Superior temporal gyrus (tissue), 1 donor: Measurements from ENCODE around the gene RPL10A.

Experiments
- DNase-seq: peaks from one replicate; pipeline ENCODE4 v3.0.0-alpha.2; 2016; ENCODE audit errors: extremely low spot score

RPL10A gene

GRCh38 chr6:35448191-35448590 lies 20.0 kb upstream of the RPL10A start:
- DNase-seq: peak; percentile 11

GRCh38 chr6:35449287-35449881 lies 18.8 kb upstream of the RPL10A start:
- peak; percentile 96 for DNase-seq

GRCh38 chr6:35451354-35452182 lies 16.6 kb upstream of the RPL10A start:
- DNase-seq: peak; percentile 28

GRCh38 chr6:35452183-35453090 lies 15.8 kb upstream of the RPL10A start, which contains the start of gene FANCE:
FANCE (plus strand) TSS chr6:35452338; CDS start chr6:35452546, 208 bp downstream.
- peak; percentile 88 for DNase-seq

DNA sequence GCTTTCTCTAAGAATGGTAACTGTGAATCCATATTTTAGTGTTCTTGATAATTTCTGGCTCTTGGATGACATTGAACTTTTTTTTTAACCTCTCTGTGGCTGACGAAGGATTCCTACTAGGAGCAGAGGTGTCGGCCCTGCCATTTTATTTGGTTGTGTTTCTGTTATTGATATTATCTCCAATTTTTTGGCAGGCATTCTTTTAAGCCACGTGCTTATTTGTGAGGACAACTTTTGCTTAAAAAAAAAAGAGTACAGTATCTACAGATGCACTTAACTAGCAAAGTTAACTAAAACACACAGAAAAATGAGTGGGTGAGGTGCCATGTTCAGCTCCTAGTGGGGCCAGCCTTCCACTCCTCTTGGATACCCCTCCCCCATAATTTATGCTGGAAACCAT lies 15.0 kb upstream of the RPL10A start:
- DNase-seq: no peak

GRCh38 chr6:35454391-35455110 lies 13.7 kb upstream of the RPL10A start:
- no peak for DNase-seq

DNA sequence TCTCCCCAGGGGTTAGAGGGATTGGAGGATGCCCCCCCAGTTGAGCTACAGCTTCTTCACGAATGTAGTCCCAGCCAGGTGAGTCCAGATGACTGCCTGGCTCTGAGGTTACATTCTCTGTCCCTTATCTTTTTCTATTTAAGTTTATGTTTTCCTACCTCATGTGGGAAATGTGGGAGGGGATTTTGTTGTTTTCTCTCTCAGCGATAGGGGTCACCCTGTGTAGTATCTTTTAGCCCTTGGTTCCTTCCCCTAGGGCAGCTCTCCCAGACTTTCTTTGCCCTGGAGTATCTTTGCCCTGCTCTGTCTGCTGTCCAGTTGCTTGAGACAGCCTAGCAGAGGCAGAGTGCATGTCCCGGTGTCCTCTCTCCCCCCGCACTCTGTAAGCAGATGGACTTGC lies 10.3 kb upstream of the RPL10A start:
- no peak for DNase-seq

- DNase-seq: no peak
These were observed 6.9 kb upstream of the RPL10A start for GRCh38 chr6:35461270-35461669.

GRCh38 chr6:35463292-35463691 lies 4.9 kb upstream of the RPL10A start:
- no peak for DNase-seq

GRCh38 chr6:35465646-35466045 lies 2.6 kb upstream of the RPL10A start:
- no peak for DNase-seq

DNA sequence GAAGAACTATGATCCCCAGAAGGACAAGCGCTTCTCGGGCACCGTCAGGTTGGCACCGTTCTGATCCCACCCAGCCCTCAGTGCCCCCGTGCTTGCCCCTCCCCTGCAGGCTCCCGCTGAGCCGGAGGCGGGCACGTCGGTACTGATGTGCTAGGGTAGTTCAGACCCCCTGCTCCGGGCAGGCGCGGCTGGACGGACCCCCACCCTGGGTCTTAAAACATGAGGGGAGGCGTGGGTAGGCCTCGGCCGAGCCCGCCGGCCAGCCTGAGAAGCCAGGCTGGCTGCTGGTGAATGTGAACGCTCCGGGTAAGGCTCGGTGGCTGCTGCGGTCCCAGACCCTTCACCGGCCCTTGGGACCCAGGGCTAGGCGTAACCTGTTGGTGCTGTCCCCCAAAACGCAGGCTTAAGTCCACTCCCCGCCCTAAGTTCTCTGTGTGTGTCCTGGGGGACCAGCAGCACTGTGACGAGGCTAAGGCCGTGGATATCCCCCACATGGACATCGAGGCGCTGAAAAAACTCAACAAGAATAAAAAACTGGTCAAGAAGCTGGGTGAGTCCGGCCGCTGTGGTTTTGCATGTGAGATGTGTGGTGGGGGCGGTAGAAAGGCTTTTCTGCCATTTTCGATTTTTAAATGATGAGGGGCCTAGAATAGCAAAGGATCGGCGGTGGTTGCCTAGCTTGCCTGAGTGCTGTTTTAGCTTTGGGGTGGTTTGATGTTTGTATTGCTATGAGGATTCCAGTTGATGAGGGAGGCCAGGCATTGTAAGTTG lies 964 bp downstream of the RPL10A start:
- DNase-seq: no peak

GRCh38 chr6:35469751-35470662 lies 1.8 kb downstream of the RPL10A start:
- DNase-seq: no peak

GRCh38 chr6:35470663-35471120 lies 2.5 kb downstream of the RPL10A start:
- no peak for DNase-seq

GRCh38 chr6:35471836-35472345 lies 3.7 kb downstream of the RPL10A start:
- DNase-seq: no peak

- no peak for DNase-seq
These were observed 5.1 kb downstream of the RPL10A start for GRCh38 chr6:35473075-35473849.

- DNase-seq: no peak
These were observed 5.6 kb downstream of the RPL10A start for GRCh38 chr6:35473850-35474130.

DNA sequence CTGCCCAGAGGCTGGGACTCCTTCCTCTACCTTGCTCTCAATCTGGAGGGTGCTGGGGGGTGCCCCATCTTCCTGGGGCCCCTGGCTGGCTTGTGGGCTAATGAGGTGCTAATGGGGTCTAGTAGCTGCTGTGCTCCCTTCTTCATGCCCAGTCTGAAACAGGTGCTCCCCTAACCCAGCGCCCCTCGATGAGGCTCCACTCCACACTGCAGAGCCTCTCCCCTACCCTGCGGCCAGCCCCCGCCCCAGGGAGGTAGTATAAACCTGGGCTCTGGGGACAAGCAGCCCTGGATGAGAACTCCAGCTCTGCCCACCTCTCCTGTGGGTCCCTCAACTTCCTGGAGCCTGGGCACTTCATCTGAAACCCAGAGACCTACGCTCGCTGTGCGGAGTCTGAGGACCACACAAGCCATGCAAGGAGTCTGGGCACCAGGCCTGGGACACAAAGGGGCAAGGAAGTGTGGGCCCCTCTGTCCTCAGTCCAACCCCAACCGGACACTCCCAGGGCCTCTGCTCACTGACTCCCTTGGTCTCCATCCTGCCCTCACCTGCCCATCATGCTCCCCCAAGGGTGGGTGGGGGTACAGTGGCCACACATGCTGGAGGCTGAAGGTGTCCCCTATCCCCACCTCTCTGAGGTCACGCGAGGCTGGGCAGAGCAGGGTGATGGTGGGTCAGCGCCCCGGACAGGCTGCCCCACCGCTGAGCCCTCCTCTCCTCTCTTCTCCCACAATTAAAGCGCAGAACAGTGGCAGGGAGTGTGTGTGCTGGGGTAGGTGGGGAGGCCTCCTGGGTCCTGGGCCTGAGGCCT lies 6.1 kb downstream of the RPL10A start:
- DNase-seq: no peak
